ENCODE results near the gene UBP1.

DNA sequence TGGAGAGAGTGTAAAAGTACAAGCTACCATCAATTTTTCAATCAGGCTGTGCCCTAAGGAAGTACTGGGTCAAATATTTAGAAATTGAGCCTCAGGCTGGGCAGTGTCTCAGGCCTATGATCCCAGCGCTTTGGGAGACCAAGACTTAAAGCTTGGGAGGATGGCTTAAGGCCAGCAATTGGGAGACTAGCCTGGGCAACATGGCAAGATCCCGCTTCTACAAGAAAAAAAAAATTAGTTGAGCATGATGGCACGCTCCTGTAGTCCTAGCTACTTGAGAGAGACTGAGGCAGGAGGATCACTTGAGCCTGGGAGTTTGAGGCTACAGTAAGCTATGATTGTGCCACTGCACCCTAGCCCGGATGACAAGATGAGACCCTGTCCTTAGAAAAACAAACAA, 2.0 kb upstream of the UBP1 start:
- no peak for TF ChIP-seq EZH2phosphoT487 (IDR thresholded peaks at IDR 0.05; ENCODE audit: borderline replicate concordance, low read length)
- no peak for TF ChIP-seq CTCF (IDR thresholded peaks at IDR 0.05; ENCODE audit: low read depth, low read length, poor library complexity, severe bottlenecking)

Data from DOHH2 (cell line).